GM12864 (cell line): Measurements from ENCODE around the gene BCDIN3D.

Source experiments
- DNase-seq: peaks from one replicate; pipeline ENCODE4 v3.0.0-alpha.2; 2011; ENCODE audit warnings: low read depth
- H3K4me3 ChIP-seq: 2 replicates; pipeline ENCODE4 v1.5.1; 2011; ENCODE audit warnings: mild to moderate bottlenecking, low read depth, low read length, control low read depth
- TF ChIP-seq, protein P1 (sequence below): IDR thresholded peaks from 2 replicates; pipeline ENCODE4 v1.5.1; 2011; ENCODE audit warnings: low read depth, mild to moderate bottlenecking, moderate library complexity, low read length, control low read depth, inconsistent platforms; ENCODE audit errors: missing control alignments

BCDIN3D gene

DNA sequence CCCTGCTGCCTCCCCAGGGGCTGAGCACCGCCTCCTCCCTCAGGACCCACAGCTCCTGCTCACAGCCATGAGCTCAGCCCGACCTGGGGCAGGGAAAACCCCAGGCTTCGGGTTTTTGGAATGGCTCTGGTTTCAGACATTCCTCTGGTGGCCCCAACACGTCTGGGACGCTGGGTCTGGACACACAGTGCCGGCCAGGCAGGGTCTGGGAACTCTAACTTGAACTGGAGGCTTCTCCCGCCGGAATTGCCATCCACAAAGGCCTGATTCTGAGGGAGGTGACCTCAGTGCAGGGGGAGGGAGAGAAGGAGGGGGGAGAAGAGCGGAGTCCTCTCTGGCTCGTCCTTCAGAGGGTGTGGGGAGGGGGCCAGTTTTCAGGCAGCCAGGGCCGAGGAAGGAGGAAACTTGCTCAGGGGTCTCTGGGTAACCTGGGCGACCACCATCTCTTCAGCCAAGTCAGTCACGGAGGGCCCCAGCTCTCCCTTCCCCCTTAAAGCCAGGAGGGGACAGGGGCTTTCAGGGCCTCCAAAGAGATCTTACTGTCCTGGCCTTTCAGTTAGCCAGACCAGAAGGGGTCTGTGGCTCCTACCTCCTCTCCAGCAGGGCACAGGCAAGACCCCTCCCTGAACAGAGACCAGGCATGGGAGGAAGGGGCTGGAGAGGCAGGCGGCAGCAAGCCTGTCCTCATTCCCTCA, 34.1 kb downstream of the BCDIN3D start:
- TF ChIP-seq, protein P1, sequence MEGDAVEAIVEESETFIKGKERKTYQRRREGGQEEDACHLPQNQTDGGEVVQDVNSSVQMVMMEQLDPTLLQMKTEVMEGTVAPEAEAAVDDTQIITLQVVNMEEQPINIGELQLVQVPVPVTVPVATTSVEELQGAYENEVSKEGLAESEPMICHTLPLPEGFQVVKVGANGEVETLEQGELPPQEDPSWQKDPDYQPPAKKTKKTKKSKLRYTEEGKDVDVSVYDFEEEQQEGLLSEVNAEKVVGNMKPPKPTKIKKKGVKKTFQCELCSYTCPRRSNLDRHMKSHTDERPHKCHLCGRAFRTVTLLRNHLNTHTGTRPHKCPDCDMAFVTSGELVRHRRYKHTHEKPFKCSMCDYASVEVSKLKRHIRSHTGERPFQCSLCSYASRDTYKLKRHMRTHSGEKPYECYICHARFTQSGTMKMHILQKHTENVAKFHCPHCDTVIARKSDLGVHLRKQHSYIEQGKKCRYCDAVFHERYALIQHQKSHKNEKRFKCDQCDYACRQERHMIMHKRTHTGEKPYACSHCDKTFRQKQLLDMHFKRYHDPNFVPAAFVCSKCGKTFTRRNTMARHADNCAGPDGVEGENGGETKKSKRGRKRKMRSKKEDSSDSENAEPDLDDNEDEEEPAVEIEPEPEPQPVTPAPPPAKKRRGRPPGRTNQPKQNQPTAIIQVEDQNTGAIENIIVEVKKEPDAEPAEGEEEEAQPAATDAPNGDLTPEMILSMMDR, result no peak
- no peak for DNase-seq
- no peak overlapping the region for H3K4me3 ChIP-seq

DNA sequence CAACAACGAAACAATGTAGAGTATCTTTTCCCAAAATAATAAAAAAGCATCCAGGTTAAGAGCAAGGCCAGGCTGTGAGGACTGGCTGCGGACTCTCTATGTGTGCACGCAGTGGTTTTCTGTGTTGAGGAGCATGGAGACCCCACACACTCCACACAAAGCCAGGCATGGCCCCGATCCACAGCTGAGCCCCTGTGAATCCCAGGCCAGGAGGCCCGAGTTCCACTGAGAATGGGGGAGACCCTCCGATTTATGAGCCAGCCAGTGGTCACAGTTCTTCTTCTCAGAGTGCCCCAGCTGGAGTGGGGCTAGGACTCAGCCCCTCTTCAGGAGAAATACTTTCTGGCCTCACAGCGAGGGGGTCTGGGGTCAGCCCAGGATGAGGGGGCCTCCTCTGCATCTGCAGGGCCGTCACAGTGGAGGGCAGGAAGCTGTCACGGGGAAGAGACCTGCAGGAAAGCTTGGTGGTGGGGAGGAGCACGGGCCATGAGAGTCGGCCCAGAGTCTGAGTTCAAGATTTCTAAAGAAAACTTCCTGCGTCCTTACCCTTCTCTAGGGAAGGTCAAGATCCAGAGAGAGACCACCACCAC, 34.8 kb downstream of the BCDIN3D start:
- DNase-seq, result no peak
- TF ChIP-seq, protein P1, result no peak
- H3K4me3 ChIP-seq, result no peak overlapping the region

DNA sequence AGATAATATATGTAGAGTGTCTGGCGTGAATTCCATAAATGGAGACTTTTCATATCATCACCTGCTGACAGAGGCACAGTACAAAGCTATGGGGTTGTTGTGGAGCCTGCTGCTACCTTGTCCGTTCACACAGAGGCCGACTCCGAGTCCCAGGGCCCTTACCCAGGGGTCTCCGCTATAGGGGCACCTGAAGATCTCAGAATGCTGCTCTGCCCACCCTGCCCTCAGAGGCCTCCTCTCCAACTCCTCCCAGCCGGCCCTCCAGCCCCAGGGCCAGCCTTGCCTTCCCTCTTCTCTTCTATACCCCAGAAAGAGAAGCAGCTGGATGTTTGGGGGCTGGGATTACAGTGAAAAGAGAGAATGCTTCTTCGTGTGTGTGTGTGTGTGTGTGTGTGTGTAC, 36.0 kb downstream of the BCDIN3D start:
- no peak for DNase-seq
- no peak overlapping the region for H3K4me3 ChIP-seq
- TF ChIP-seq, protein P1, result no peak

DNA sequence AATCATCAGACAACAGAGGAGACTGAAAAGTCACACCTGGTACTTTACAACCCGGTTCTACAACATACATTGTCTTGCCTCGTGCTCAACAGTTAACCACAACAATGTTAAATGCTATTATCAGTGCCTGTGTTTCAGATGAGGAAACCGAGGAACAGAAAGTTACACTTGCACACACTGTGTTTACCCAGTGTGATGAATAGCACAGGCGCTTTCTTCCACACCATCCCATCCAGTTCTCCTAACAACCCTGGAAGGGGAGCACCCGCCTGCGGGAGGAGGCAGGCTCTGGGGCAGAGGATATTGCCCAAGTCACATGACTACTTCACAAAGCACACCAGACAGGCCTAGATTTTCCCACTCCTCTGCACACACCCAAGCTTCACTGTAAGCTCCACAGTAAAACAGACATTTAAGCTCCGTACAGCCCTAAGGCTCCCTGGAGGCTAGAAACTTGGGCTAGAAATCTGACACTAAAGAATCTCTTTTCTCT, 36.5 kb downstream of the BCDIN3D start:
- no peak for DNase-seq
- TF ChIP-seq, protein P1, result no peak
- H3K4me3 ChIP-seq, result no peak overlapping the region

DNA sequence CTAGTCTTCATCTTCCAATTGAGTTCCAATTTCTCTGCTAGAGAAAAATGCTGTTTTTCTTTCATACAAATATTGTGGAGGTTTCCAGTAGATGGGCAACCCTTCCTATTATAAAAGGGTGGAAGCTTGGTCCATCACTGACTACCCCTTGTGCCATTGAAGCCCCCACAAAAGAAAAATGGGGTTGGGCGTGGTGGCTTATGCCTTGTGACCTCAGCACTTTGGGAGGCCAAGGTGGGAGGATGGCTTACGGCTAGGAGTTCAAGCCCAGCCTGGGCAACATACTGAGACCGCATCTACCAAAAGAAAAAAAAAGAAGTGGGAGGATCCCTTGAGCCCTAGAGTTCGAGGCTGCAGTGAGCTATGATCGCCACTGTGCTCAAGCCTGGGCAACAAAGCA, 37.5 kb downstream of the BCDIN3D start:
- no peak for DNase-seq
- TF ChIP-seq, protein P1, result no peak
- H3K4me3 ChIP-seq, result no peak overlapping the region

DNA sequence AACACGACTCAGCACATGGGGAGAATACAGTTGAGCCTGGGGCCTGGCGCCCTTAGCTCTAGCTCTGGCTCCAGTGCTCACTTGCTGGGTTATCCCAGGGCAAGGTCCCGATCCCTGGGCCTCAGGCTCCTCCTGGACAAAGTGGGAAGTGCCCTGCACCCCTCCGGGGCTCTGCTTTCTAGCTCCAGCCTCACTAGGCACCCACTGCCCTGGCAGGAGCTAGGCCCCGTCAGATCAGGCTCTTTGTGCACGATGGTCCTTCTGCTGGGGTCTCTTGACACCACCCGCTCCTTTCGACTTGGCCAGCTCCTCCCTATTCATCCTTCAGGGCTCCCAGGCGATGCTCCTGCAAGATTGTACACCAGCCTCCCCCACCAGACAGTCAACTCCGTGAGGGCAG, 38.1 kb downstream of the BCDIN3D start:
- TF ChIP-seq, protein P1, result no peak
- no peak overlapping the region for H3K4me3 ChIP-seq

More for the DNA sequence above, 38.1 kb downstream of the BCDIN3D start:
- no peak for DNase-seq
